ENCODE measurements around the gene MAP3K2.

- TF ChIP-seq EZH2 (IDR thresholded peaks at IDR 0.05; ENCODE audit: insufficient read depth, low read length), result no peak
- TF ChIP-seq CTCF (IDR thresholded peaks at IDR 0.05; ENCODE audit: insufficient read depth, low read depth, low read length), result no peak
Observed at GRCh38 chr2:127259355-127259754, 128.4 kb downstream of the MAP3K2 start.
